ENCODE data around the gene DPP7.

The DPP7 gene

DNA sequence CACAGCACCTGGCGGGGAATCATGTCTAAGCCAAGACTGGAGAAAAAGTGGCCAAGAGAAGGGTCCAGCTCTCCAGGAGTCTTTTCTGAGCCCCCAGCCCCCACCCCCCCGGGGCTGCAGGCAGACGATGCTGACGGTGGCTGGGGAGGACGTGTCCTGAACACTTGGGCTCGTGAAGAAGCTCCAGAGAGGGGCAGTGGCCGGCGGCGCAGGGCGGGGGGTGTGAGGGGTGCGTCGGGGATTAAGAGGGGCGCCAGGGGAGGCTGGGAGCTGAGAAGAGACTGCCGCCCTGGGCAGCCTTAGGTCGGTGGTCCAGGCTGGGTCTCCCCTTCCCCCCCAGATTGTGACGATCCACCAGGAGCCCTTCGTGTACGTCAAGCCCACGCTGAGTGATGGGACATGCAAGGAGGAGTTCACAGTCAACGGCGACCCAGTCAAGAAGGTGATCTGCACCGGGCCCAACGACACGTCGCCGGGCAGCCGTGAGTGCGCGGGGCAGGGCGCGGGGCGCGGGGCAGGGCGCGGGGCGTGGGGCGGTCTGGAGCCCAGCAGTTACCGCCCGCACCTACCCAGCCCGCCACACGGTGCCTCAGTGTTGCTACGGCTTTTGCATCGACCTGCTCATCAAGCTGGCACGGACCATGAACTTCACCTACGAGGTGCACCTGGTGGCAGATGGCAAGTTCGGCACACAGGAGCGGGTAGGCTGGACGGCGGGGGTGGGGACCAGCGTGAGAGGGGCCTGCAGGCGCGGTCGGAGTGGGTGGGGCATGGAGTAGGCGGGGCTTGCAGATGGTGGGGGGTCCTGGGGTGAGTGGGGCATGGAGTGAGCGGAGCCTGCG lies 46.4 kb upstream of the DPP7 start:
- DNase-seq = no peak
- H3K4me1 Mint-ChIP-seq = no peaks in the 10 kb centered on the region
- H3K27me3 Mint-ChIP-seq (ENCODE audit: low read depth, poor library complexity) = peaks cover 100% of the 10 kb centered on the region
- no peak overlapping the region for H3K27ac Mint-ChIP-seq
- H3K36me3 Mint-ChIP-seq (ENCODE audit: low read depth) = no peaks in the 10 kb centered on the region
- no peaks in the 10 kb centered on the region for H3K9me3 Mint-ChIP-seq
- H3K4me3 Mint-ChIP-seq = no peak overlapping the region
- no peak for TF ChIP-seq CTCF (IDR thresholded peaks at IDR 0.05)

DNA sequence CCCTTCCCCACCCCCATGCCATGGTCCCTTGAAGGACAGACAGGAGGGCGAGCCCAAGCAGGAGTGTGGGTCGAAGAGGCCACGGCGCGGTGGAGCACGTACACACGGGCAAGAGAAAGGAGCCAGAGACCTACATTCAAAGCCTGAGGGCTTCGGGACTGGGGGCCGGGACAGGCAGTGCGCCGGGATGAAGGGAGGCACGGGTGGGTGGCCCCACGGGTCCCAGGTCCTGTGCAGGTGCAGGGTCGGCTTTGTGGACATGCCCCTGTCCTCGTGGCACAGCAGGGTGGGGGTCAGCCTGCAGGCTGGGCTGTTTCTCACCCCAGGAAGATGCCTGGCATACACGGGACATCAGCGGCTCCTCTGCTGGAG lies 45.5 kb upstream of the DPP7 start:
- Mint-ChIP-seq H3K9me3 (no peaks in the 10 kb centered on the region), H3K36me3 (ENCODE audit: low read depth) (no peaks in the 10 kb centered on the region), H3K27ac (no peak overlapping the region), H3K27me3 (ENCODE audit: low read depth, poor library complexity) (peaks cover 100% of the 10 kb centered on the region), H3K4me1 (no peaks in the 10 kb centered on the region), H3K4me3 (no peak overlapping the region)
- DNase-seq = no peak
- TF ChIP-seq CTCF (IDR thresholded peaks at IDR 0.05) = no peak

- H3K9me3 Mint-ChIP-seq = no peaks in the 10 kb centered on the region
- H3K4me3 Mint-ChIP-seq = no peak overlapping the region
- H3K36me3 Mint-ChIP-seq (ENCODE audit: low read depth) = no peaks in the 10 kb centered on the region
- no peak for DNase-seq
- no peak for TF ChIP-seq CTCF (IDR thresholded peaks at IDR 0.05)
- no peak overlapping the region for H3K27ac Mint-ChIP-seq
- H3K27me3 Mint-ChIP-seq (ENCODE audit: low read depth, poor library complexity) = peaks cover 100% of the 10 kb centered on the region
- no peaks in the 10 kb centered on the region for H3K4me1 Mint-ChIP-seq
Observed at GRCh38 chr9:137159105-137160053, 44.8 kb upstream of the DPP7 start.

DNA sequence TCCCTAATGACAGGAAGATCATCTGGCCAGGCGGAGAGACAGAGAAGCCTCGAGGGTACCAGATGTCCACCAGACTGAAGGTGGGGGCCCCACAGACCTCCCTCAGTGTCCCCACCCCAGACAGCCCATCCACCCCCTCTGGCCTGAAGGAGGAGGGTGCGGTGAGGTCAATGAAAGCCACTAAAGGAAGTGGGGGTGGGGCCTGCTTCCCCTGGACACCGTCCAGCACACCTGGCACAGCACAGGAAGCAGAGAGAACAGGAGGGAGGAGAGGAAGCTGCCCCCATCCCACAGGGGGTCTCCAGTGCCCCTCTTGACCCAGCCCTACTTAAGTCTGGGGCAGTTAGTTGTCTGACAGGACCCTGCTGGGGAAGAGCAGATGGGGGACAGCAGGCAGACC lies 44.1 kb upstream of the DPP7 start:
- Mint-ChIP-seq H3K27ac (no peak overlapping the region), H3K9me3 (no peaks in the 10 kb centered on the region), H3K36me3 (ENCODE audit: low read depth) (no peaks in the 10 kb centered on the region), H3K4me3 (no peak overlapping the region), H3K27me3 (ENCODE audit: low read depth, poor library complexity) (peaks cover 94% of the 10 kb centered on the region), H3K4me1 (no peaks in the 10 kb centered on the region)
- no peak for DNase-seq
- no peak for TF ChIP-seq CTCF (IDR thresholded peaks at IDR 0.05)

- no peak overlapping the region for H3K4me3 Mint-ChIP-seq
- H3K27ac Mint-ChIP-seq = no peak overlapping the region
- H3K4me1 Mint-ChIP-seq = no peaks in the 10 kb centered on the region
- DNase-seq = no peak
- TF ChIP-seq CTCF (IDR thresholded peaks at IDR 0.05) = no peak
- no peaks in the 10 kb centered on the region for H3K9me3 Mint-ChIP-seq
- peaks cover 85% of the 10 kb centered on the region for H3K27me3 Mint-ChIP-seq (ENCODE audit: low read depth, poor library complexity)
- no peaks in the 10 kb centered on the region for H3K36me3 Mint-ChIP-seq (ENCODE audit: low read depth)
Observed at GRCh38 chr9:137157618-137158415, 43.3 kb upstream of the DPP7 start.

Measured in nephron progenitor cell (in vitro differentiated cells).